ENCODE data around the gene TTC28.
"Not testable (repeated sequence)": the region's sequence is repeated elsewhere in the genome, so short reads cannot be mapped to it uniquely, and the experiment has no call there.

The TTC28 gene

DNA sequence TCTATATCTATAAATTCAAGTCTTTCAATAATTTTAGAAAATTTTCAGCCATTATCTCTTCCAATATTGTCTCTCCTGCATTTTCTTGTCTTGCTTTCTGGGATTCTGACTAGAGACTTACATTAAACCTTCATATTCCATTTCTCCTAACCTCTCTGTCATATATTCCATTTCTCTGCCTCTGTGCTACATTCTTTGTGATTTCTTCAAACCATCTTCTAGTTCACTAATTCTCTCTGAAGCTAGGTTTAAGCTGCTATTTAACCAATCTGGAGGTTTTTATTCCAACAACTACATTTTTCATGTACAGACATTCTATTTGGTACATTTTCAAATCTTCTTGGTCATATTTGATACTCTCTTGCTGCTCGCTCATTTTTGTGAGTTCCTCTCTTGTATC is 122.5 kb downstream of the TTC28 start:
- TF ChIP-seq, protein P1, sequence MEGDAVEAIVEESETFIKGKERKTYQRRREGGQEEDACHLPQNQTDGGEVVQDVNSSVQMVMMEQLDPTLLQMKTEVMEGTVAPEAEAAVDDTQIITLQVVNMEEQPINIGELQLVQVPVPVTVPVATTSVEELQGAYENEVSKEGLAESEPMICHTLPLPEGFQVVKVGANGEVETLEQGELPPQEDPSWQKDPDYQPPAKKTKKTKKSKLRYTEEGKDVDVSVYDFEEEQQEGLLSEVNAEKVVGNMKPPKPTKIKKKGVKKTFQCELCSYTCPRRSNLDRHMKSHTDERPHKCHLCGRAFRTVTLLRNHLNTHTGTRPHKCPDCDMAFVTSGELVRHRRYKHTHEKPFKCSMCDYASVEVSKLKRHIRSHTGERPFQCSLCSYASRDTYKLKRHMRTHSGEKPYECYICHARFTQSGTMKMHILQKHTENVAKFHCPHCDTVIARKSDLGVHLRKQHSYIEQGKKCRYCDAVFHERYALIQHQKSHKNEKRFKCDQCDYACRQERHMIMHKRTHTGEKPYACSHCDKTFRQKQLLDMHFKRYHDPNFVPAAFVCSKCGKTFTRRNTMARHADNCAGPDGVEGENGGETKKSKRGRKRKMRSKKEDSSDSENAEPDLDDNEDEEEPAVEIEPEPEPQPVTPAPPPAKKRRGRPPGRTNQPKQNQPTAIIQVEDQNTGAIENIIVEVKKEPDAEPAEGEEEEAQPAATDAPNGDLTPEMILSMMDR (IDR thresholded peaks at IDR 0.05; ENCODE audit: low read depth, low read length, missing control alignments): no peak
- DNase-seq (ENCODE audit: low read depth): no peak
- H3K4me3 ChIP-seq (ENCODE audit: low read depth, low read length): no peak overlapping the region

DNA sequence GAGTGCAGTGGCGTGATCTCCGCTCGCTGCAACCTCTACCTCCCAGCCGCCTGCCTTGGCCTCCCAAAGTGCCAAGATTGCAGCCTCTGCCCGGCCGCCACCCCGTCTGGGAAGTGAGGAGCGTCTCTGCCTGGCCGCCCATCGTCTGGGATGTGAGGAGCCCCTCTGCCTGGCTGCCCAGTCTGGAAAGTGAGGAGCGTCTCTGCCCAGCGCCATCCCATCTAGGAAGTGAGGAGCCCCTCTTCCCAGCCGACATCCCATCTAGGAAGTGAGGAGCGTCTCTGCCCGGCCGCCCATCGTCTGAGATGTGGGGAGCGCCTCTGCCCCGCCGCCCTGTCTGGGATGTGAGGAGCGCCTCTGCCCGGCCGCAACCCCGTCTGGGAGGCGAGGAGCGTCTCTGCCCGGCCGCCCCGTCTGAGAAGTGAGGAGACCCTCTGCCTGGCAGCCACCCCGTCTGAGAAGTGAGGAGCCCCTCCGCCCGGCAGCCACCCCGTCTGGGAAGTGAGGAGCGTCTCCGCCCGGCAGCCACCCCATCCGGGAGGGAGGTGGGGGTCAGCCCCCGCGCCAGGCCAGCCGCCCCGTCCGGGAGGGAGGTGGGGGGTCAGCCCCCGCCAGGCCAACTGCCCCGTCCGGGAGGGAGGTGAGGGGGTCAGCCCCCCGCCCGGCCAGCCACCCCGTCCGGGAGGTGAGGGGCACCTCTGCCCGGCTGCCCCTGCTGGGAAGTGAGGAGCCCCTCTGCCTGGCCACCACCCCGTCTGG is 126.4 kb downstream of the TTC28 start:
- not testable (repeated sequence) for DNase-seq (ENCODE audit: low read depth); H3K4me3 ChIP-seq (ENCODE audit: low read depth, low read length)

DNA sequence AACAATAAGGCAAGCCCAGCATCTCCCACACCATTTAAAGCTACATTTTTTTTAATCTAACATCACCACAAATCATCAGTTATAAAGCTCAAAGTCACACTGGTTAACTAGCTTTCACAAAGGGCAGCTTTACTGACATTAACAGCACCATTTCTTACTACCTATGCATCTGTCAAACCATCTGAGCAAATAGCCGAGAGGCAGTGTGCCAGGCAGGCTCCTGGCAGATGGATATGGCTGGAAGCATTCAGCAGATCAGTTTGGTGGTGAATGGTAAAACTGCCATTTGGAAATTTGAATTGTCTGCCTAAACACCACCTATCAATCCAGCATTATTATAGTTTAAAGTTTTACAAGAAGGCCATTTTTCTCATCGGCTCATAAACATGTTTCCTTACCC is 131.2 kb downstream of the TTC28 start:
- H3K4me3 ChIP-seq (ENCODE audit: low read depth, low read length): no peak overlapping the region
- TF ChIP-seq, protein P1 (IDR thresholded peaks at IDR 0.05; ENCODE audit: low read depth, low read length, missing control alignments): no peak
- DNase-seq (ENCODE audit: low read depth): no peak

DNA sequence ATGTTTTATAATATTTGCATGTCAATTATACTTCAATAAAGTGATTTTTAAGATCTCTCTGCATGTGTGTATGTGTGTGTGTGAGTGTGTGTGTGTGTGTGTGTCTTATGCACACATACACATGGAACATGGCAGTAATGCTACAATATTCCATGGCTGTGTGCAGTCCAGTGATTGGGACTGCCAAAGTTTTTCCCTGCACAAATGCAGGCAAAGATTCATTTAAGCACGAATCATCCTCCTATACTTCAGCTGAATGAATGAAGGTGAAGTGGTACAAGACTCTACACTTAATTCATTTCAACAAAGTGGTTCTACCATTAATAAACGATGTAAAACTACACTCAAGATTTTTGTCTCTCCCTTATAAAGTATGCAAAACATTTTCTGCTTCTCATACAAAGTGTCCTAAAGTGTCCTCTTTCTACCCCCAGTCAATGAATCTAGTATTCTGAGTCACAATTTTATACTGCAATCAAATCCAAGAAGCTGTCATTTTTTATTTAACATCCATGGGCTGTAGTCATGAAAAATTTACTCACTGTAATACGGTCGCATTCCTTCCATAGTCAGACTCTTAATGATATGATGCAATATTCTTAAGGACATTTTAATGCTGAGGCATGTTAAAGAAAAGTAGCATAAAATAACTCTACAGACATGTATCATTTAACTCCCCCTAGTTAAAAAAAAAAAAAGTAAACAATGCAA is 132.4 kb downstream of the TTC28 start:
- no peak for DNase-seq (ENCODE audit: low read depth)
- no peak overlapping the region for H3K4me3 ChIP-seq (ENCODE audit: low read depth, low read length)
- TF ChIP-seq, protein P1 (IDR thresholded peaks at IDR 0.05; ENCODE audit: low read depth, low read length, missing control alignments): no peak

DNA sequence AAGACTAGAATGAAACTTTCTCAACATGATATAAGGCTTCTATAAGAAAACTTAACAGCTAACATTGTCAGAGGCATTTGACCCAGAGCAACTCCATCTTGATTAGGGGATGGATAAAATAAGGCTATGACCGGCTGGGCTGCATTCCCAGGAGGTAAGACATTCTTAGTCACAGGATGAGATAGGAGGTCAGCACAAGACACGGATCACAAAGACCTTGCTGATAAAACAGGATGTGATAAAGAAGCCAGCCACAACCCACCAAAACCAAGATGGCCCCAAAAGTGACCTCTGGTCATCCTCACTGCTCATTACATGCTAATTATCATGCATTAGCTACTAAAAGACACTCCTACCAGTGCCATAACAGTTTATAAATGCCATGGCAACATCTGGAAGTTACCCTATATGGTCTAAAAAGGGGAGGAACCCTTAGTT is 135.2 kb downstream of the TTC28 start:
- DNase-seq (ENCODE audit: low read depth): no peak
- TF ChIP-seq, protein P1 (IDR thresholded peaks at IDR 0.05; ENCODE audit: low read depth, low read length, missing control alignments): no peak
- H3K4me3 ChIP-seq (ENCODE audit: low read depth, low read length): no peak overlapping the region

DNA sequence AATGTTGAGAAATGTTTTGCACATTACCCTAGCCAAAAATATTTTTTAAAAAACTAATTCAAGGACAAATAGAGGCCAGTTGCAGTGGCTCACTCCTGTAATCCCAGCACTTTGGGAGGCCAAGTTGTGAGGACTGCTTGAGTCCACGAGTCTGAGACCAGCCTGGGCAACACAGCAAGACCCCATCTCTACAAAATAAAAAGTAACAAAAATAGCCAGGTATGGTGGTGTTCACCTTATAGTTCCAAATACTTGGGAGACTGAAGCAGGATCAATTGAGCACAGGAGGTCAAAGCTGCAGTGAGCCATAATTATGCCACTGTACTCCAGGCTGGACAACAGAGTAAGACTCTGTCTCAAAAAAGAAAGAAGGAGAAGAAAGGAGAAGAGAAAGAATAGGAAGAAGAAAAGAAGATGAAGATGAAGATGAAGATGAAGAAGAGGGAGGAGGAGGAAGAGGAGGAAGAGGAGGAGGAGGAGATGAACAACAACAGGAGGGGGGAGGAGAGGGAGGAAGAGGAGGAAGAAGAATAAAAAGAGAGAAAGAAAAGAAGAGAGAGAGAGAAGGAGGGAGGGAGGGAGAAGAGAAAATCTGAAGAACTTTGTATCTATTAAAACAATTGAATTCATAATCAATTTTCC is 136.5 kb downstream of the TTC28 start:
- DNase-seq (ENCODE audit: low read depth): no peak
- TF ChIP-seq, protein P1 (IDR thresholded peaks at IDR 0.05; ENCODE audit: low read depth, low read length, missing control alignments): no peak
- H3K4me3 ChIP-seq (ENCODE audit: low read depth, low read length): no peak overlapping the region

DNA sequence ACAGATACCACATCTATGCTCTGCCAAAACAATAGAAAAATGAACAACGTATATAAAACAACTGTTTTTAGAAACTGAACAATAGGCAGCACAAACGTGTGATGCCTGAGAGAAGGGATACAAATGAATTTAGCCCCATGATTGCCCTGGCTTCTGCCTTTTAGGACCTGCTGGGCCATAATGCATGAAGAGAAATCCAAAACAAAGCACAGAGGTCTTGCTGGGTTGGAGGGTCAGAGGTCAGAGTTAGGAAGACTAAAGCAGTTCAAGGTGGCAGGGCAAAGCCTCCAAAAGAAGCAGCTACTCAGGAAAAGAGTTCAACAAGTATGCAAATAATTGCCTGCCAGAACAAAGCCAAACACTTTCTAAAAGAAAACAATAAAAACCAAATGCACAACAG is 138.5 kb downstream of the TTC28 start:
- no peak overlapping the region for H3K4me3 ChIP-seq (ENCODE audit: low read depth, low read length)
- TF ChIP-seq, protein P1 (IDR thresholded peaks at IDR 0.05; ENCODE audit: low read depth, low read length, missing control alignments): no peak
- no peak for DNase-seq (ENCODE audit: low read depth)
